ENCODE results near the gene KCNH3.

KCNH3 gene

GRCh38 chr12:49559011-49559675 lies 20.3 kb downstream of the KCNH3 start:
- no peak for FAIRE-seq

GRCh38 chr12:49560695-49561094 lies 21.9 kb downstream of the KCNH3 start:
- FAIRE-seq, result no peak
- no peak for TF ChIP-seq PAX5 (IDR thresholded peaks at IDR 0.05; ENCODE audit: insufficient read depth, low read length, severe bottlenecking)
- TF ChIP-seq POLR2A (IDR thresholded peaks at IDR 0.05; ENCODE audit: low read depth, low read length), result no peak
- TF ChIP-seq TAF1 (IDR thresholded peaks at IDR 0.05; ENCODE audit: low read depth, low read length), result no peak
- no peak for TF ChIP-seq POLR2AphosphoS5 (IDR thresholded peaks at IDR 0.05; ENCODE audit: low read depth, low read length)
- no peak for TF ChIP-seq SPI1 (IDR thresholded peaks at IDR 0.05; ENCODE audit: low read depth, low read length)
- TF ChIP-seq POU2F2 (IDR thresholded peaks at IDR 0.05; ENCODE audit: low read depth, low read length), result no peak

More at GRCh38 chr12:49559011-49559675, 20.3 kb downstream of the KCNH3 start:
- no peak for DNase-seq (ENCODE audit: insufficient read length, low spot score)
- TF ChIP-seq POLR2A (IDR thresholded peaks at IDR 0.05; ENCODE audit: low read depth, low read length) (no peak), POLR2AphosphoS5 (IDR thresholded peaks at IDR 0.05; ENCODE audit: low read depth, low read length) (no peak), SPI1 (IDR thresholded peaks at IDR 0.05; ENCODE audit: low read depth, low read length) (no peak), POU2F2 (IDR thresholded peaks at IDR 0.05; ENCODE audit: low read depth, low read length) (no peak), PAX5 (IDR thresholded peaks at IDR 0.05; ENCODE audit: insufficient read depth, low read length, severe bottlenecking) (no peak), TAF1 (IDR thresholded peaks at IDR 0.05; ENCODE audit: low read depth, low read length) (no peak)

GRCh38 chr12:49562233-49562632 lies 23.4 kb downstream of the KCNH3 start:
- TF ChIP-seq POLR2AphosphoS5 (IDR thresholded peaks at IDR 0.05; ENCODE audit: low read depth, low read length) (no peak), POLR2A (IDR thresholded peaks at IDR 0.05; ENCODE audit: low read depth, low read length) (no peak), POU2F2 (IDR thresholded peaks at IDR 0.05; ENCODE audit: low read depth, low read length) (no peak), PAX5 (IDR thresholded peaks at IDR 0.05; ENCODE audit: insufficient read depth, low read length, severe bottlenecking) (no peak), TAF1 (IDR thresholded peaks at IDR 0.05; ENCODE audit: low read depth, low read length) (no peak), SPI1 (IDR thresholded peaks at IDR 0.05; ENCODE audit: low read depth, low read length) (no peak)
- FAIRE-seq (no peak), DNase-seq (ENCODE audit: insufficient read length, low spot score) (no peak)

More at GRCh38 chr12:49560695-49561094, 21.9 kb downstream of the KCNH3 start:
- DNase-seq (ENCODE audit: insufficient read length, low spot score), result no peak

DNA sequence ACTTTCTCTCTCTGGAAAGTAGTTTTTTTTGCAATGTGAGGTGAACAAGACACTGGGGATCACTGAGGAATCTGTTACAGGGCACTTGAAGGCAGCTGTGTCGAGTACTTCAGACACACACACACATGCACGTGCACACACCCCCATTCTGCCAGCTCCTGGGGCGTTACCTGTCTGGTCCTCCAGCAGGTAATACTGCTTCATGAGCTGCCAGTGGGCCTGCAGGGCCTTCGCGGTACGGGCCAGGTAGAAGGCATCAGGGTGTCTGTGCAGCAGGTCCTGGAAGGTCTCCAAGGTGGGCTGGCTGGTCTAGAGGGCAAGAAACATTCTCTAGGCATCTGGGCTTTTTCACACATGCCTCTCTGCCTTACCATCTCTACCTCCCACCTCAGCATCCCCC lies 24.0 kb downstream of the KCNH3 start:
- DNase-seq (ENCODE audit: insufficient read length, low spot score), result no peak
- FAIRE-seq, result no peak
- no peak for TF ChIP-seq PAX5 (IDR thresholded peaks at IDR 0.05; ENCODE audit: insufficient read depth, low read length, severe bottlenecking)
- no peak for TF ChIP-seq POLR2AphosphoS5 (IDR thresholded peaks at IDR 0.05; ENCODE audit: low read depth, low read length)
- no peak for TF ChIP-seq POU2F2 (IDR thresholded peaks at IDR 0.05; ENCODE audit: low read depth, low read length)
- no peak for TF ChIP-seq POLR2A (IDR thresholded peaks at IDR 0.05; ENCODE audit: low read depth, low read length)
- TF ChIP-seq SPI1 (IDR thresholded peaks at IDR 0.05; ENCODE audit: low read depth, low read length), result no peak
- no peak for TF ChIP-seq TAF1 (IDR thresholded peaks at IDR 0.05; ENCODE audit: low read depth, low read length)

DNA sequence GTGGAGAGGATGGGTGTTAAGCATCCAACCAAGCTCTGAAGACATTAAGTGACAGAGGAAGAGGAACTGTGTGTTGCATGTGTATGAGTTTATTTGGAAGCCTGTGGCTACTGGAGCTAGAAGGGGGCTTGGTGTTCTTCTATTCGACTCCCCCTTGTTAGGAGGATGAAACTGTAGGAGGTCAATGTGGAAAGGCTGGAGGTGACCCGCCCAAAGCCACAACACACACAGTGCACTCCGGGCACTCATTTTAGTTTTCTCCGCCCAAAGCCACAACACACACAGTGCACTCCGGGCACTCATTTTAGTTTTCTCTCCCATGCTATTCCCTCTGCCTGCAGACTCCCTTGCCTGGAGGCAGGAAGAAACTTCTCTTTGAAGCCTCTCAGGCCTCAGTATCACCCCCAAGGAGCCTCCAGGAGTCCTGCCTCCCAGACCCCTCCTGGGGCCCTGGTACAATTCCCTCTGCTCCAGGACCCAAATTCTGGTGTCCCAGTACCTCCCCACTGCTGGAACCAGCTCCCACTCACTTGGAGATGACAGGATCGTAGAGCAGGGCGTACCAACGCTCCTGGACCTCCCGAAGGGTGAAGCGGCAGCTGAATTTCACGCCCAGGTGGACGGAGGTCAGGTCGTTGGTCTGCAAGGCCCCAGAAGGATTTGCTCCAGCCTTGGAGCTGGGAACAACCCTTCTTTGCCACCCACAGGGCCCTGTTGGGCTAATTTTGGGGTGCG lies 25.3 kb downstream of the KCNH3 start:
- DNase-seq (ENCODE audit: insufficient read length, low spot score) (no peak), FAIRE-seq (no peak)
- TF ChIP-seq POU2F2 (IDR thresholded peaks at IDR 0.05; ENCODE audit: low read depth, low read length) (no peak), POLR2A (IDR thresholded peaks at IDR 0.05; ENCODE audit: low read depth, low read length) (no peak), PAX5 (IDR thresholded peaks at IDR 0.05; ENCODE audit: insufficient read depth, low read length, severe bottlenecking) (no peak), SPI1 (IDR thresholded peaks at IDR 0.05; ENCODE audit: low read depth, low read length) (no peak), TAF1 (IDR thresholded peaks at IDR 0.05; ENCODE audit: low read depth, low read length) (no peak), POLR2AphosphoS5 (IDR thresholded peaks at IDR 0.05; ENCODE audit: low read depth, low read length) (no peak)

GRCh38 chr12:49564686-49565405 lies 26.0 kb downstream of the KCNH3 start:
- TF ChIP-seq POU2F2 (IDR thresholded peaks at IDR 0.05; ENCODE audit: low read depth, low read length) (no peak), PAX5 (IDR thresholded peaks at IDR 0.05; ENCODE audit: insufficient read depth, low read length, severe bottlenecking) (no peak), POLR2AphosphoS5 (IDR thresholded peaks at IDR 0.05; ENCODE audit: low read depth, low read length) (no peak; the same call in 1 of the 2 replicates), POLR2A (IDR thresholded peaks at IDR 0.05; ENCODE audit: low read depth, low read length) (no peak), SPI1 (IDR thresholded peaks at IDR 0.05; ENCODE audit: low read depth, low read length) (no peak)
- no peak for FAIRE-seq
- no peak for DNase-seq (ENCODE audit: insufficient read length, low spot score)

DNA sequence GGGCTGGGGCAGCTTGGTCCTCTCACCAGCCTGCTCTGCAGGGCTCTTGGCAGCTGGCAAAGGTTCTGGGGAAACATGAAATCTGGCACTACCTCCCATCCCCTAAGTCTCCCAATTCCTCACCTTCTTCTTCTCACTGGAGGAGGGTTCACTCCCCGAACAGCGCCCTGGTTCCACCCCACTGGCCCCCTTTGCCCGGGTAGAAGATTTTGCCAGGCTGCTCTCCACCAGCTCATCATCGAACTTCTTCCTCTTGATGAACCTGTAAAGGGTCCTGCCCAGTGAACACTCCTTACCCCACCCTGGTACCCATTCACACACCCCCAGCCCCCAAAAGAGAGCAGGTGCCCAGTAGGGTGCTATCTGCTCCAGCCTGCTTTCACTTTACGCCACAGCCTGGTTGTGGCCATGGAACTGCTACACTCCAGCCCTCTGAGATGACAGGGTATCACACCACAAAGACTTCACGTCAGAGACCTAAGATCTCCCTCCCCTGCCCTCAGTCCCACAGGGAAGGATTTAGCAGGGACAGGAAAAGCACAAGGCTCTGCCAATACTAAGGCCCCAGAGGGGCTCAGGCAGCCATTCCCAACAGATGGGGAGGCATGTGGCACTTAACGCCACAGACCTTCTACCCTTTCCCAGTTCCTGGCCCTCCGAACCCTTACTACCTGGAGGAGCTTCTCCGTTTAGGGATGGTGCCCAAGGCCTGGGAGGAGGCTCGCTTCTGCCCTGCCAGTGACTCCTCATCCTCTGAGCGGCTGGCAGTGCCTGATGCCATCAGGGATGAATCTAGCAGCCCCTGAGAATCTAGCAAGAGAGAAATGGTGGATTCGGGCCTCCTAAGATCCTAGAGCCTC lies 26.8 kb downstream of the KCNH3 start:
- FAIRE-seq, result no peak
- TF ChIP-seq PAX5 (IDR thresholded peaks at IDR 0.05; ENCODE audit: insufficient read depth, low read length, severe bottlenecking) (no peak), POLR2A (IDR thresholded peaks at IDR 0.05; ENCODE audit: low read depth, low read length) (no peak), POLR2AphosphoS5 (IDR thresholded peaks at IDR 0.05; ENCODE audit: low read depth, low read length) (no peak)
- no peak for DNase-seq (ENCODE audit: insufficient read length, low spot score)

GRCh38 chr12:49566361-49566760 lies 27.5 kb downstream of the KCNH3 start:
- DNase-seq (ENCODE audit: insufficient read length, low spot score), result no peak
- TF ChIP-seq POLR2AphosphoS5 (IDR thresholded peaks at IDR 0.05; ENCODE audit: low read depth, low read length) (no peak), PAX5 (IDR thresholded peaks at IDR 0.05; ENCODE audit: insufficient read depth, low read length, severe bottlenecking) (no peak), TAF1 (IDR thresholded peaks at IDR 0.05; ENCODE audit: low read depth, low read length) (no peak), POU2F2 (IDR thresholded peaks at IDR 0.05; ENCODE audit: low read depth, low read length) (no peak)
- FAIRE-seq, result no peak

- DNase-seq (ENCODE audit: insufficient read length, low spot score) (no peak), FAIRE-seq (no peak)
- TF ChIP-seq TAF1 (IDR thresholded peaks at IDR 0.05; ENCODE audit: low read depth, low read length) (no peak), POU2F2 (IDR thresholded peaks at IDR 0.05; ENCODE audit: low read depth, low read length) (no peak), POLR2A (IDR thresholded peaks at IDR 0.05; ENCODE audit: low read depth, low read length) (no peak)
Observed at GRCh38 chr12:49567302-49567610, 28.4 kb downstream of the KCNH3 start.
